RWPE2 (cell line): Measurements from ENCODE around the gene ZNF532.

ENCODE experiments used
- ATAC-seq: fragments of 200-7000 bp; cut with Tn5 transposase; 3 replicates; pipeline ENCODE4 v1.9.1; 2021; ENCODE audit warnings: low read depth
- DNase-seq: peaks from one replicate; pipeline ENCODE4 v3.0.0-alpha.2; 2020; ENCODE audit warnings: low spot score
- H3K27ac ChIP-seq: fragments of 450-650 bp; 2 replicates; pipeline ENCODE4 v1.5.1; 2017; ENCODE audit warnings: mild to moderate bottlenecking; ENCODE audit not compliant: poor library complexity, severe bottlenecking
- H3K27me3 ChIP-seq: fragments of 250-450 bp; sonication (Bioruptor Pico); 2 replicates; pipeline ENCODE4 v1.5.1; 2021; ENCODE audit warnings: mild to moderate bottlenecking, moderate library complexity; ENCODE audit not compliant: insufficient read depth, poor library complexity, severe bottlenecking
- H3K36me3 ChIP-seq: fragments of 250-450 bp; sonication (Bioruptor Pico); 2 replicates; pipeline ENCODE4 v1.5.1; 2020; ENCODE audit warnings: low read depth, mild to moderate bottlenecking, moderate library complexity
- H3K4me1 ChIP-seq: fragments of 250-450 bp; sonication (Bioruptor Pico); 2 replicates; pipeline ENCODE4 v1.5.1; 2021; ENCODE audit warnings: mild to moderate bottlenecking, moderate library complexity; ENCODE audit not compliant: insufficient read depth, poor library complexity, severe bottlenecking
- H3K4me3 ChIP-seq: fragments of 250-450 bp; sonication (Bioruptor Pico); 2 replicates; pipeline ENCODE4 v1.5.1; 2021; ENCODE audit warnings: mild to moderate bottlenecking, moderate library complexity; ENCODE audit not compliant: severe bottlenecking
- H3K9me3 ChIP-seq: fragments of 250-450 bp; sonication (Bioruptor Pico); 2 replicates; pipeline ENCODE4 v1.5.1; 2021; ENCODE audit warnings: mild to moderate bottlenecking, moderate library complexity; ENCODE audit not compliant: severe bottlenecking
- TF ChIP-seq, protein P1 (sequence below): fragments of 450-650 bp; IDR thresholded peaks from one replicate; pipeline ENCODE4 v1.5.1; 2017; ENCODE audit warnings: mild to moderate bottlenecking, moderate library complexity; ENCODE audit not compliant: poor library complexity, severe bottlenecking

The ZNF532 gene

GRCh38 chr18:58871514-58872420 is 7.1 kb downstream of the ZNF532 start:
- Histone ChIP-seq H3K9me3 (no peaks in the 10 kb centered on the region), H3K4me1 (peaks cover 7% of the 10 kb centered on the region), H3K4me3 (no peak overlapping the region), H3K27me3 (no peaks in the 10 kb centered on the region), H3K36me3 (peaks cover 48% of the 10 kb centered on the region), H3K27ac (no peak overlapping the region)
- TF ChIP-seq, protein P1, sequence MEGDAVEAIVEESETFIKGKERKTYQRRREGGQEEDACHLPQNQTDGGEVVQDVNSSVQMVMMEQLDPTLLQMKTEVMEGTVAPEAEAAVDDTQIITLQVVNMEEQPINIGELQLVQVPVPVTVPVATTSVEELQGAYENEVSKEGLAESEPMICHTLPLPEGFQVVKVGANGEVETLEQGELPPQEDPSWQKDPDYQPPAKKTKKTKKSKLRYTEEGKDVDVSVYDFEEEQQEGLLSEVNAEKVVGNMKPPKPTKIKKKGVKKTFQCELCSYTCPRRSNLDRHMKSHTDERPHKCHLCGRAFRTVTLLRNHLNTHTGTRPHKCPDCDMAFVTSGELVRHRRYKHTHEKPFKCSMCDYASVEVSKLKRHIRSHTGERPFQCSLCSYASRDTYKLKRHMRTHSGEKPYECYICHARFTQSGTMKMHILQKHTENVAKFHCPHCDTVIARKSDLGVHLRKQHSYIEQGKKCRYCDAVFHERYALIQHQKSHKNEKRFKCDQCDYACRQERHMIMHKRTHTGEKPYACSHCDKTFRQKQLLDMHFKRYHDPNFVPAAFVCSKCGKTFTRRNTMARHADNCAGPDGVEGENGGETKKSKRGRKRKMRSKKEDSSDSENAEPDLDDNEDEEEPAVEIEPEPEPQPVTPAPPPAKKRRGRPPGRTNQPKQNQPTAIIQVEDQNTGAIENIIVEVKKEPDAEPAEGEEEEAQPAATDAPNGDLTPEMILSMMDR = no peak
- ATAC-seq (no peak), DNase-seq (no peak)

DNA sequence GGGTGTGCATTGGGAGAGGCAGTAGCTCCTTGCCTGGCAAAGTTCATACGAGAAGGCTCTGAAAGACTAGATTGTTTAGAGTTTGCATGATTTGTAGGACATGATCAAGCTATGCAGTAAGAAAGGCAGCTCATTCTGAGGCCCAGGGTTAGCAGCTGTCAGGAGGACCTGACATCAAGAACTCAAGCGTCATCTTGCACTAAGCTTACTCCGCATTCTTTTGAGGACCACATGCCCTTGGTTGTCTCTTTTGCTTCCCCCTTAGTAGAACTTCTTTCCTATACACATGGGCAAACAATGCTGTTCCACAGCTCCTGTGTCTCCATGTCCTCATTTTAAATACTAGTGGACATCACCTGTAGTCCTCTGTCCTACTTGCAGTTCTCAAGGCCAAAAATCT is 14.0 kb downstream of the ZNF532 start:
- no peak overlapping the region for H3K4me3 ChIP-seq
- TF ChIP-seq, protein P1 = no peak
- H3K9me3 ChIP-seq = no peaks in the 10 kb centered on the region
- no peak overlapping the region for H3K27ac ChIP-seq
- H3K27me3 ChIP-seq = no peaks in the 10 kb centered on the region
- ATAC-seq = no peak
- no peak for DNase-seq
- no peaks in the 10 kb centered on the region for H3K4me1 ChIP-seq
- peaks cover 16% of the 10 kb centered on the region for H3K36me3 ChIP-seq

DNA sequence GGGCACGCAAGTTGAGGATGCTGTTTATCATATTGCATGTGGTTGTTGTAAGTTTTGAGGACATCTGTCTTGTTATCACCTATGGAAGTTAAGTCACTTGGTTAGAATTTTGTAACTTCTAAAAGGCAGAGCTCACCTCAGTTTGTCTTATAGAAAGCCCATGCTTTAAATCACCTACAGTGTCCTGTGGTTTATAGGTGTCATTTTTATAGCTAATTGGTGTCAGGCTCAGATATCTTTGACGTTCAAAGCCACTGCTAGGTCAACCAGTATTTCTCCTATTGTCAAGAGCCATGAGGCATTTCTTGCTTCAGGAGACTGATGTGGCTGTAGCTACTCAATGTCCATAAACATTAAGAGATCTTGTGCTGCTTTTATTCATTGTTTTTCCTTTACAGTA is 16.8 kb downstream of the ZNF532 start:
- TF ChIP-seq, protein P1 = no peak
- H3K36me3 ChIP-seq = no peaks in the 10 kb centered on the region
- H3K4me3 ChIP-seq = no peak overlapping the region
- DNase-seq (no peak), ATAC-seq (no peak)
- no peak overlapping the region for H3K27ac ChIP-seq
- H3K9me3 ChIP-seq = no peaks in the 10 kb centered on the region
- no peaks in the 10 kb centered on the region for H3K4me1 ChIP-seq
- H3K27me3 ChIP-seq = no peaks in the 10 kb centered on the region

DNA sequence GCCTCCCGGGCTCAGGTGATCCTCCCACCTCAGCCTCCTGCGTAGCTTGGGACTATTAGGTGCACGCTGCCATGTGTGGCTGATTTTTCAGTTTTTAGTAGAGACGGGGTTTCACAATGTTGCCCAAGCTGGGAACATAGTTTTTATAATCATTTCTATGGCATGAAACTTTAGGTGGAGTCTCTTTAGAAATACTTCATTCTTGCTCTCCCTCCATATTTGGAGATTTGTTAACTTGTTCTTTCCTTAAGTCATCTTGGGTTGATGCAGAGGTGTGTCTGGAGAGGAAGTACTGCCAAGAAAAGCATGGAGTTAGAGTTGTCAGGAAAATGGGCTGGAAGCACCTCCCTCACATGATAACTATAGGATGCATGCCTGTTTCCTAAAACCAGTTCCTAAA is 17.4 kb downstream of the ZNF532 start:
- Histone ChIP-seq H3K4me3 (no peak overlapping the region), H3K36me3 (no peaks in the 10 kb centered on the region), H3K27ac (no peak overlapping the region), H3K27me3 (no peaks in the 10 kb centered on the region), H3K4me1 (no peaks in the 10 kb centered on the region), H3K9me3 (no peaks in the 10 kb centered on the region)
- ATAC-seq = no peak
- TF ChIP-seq, protein P1 = no peak
- DNase-seq = no peak

DNA sequence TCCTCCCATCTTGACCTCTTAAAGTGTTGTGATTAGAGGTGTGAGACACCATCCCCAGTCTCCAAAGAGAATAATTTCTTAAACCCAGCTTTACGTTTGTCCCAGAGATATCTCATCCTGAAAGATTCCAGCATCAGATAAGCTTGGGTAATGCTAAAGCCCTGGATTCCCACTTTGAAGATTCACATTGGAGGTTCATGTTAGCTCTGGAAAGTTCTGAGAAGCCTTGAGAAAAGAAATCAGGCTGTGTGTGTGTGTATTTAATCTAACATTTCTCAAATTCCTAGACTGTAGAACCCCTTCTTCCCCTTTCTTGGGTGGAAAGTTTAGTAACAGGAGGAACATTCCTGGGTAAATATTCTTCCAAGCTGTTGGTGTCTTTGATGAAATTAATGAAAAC is 18.0 kb downstream of the ZNF532 start:
- Histone ChIP-seq H3K9me3 (no peaks in the 10 kb centered on the region), H3K36me3 (no peaks in the 10 kb centered on the region), H3K4me1 (no peaks in the 10 kb centered on the region), H3K27ac (no peak overlapping the region), H3K27me3 (no peaks in the 10 kb centered on the region), H3K4me3 (no peak overlapping the region)
- DNase-seq (no peak), ATAC-seq (no peak)
- TF ChIP-seq, protein P1 = no peak
